SK-N-SH (cell line): Measurements from ENCODE around the gene TSHR. TPM values are rescaled to one million over a fixed set of nuclear protein-coding genes. Genes with fewer than 3 reads are reported as not detected.

Experiments used
- CTCF ChIA-PET: fragments of 300-600, 350-600 bp; formaldehyde crosslinking; extraction: SDS; loops from one replicate; lab custom pipeline; 2021; lab: Yijun Ruan, JAX
- POLR2A ChIA-PET: fragments of 350-600 bp; sonication (Branson Sonifier 250); formaldehyde crosslinking; extraction: SDS; loops from one replicate; lab custom pipeline; 2020; ENCODE audit warnings: antibody characterized with exemption, inconsistent platforms; lab: Yijun Ruan, JAX
- DNase-seq: peaks from one replicate; pipeline ENCODE4 v3.0.0; 2012
- H2AFZ ChIP-seq: fragments of 200-600 bp; sonication (generic); 2 replicates; pipeline ENCODE4 v1.8.1; 2016; ENCODE audit warnings: antibody characterized with exemption, mild to moderate bottlenecking, low read depth
- H3F3A ChIP-seq: fragments of 200-600 bp; sonication (generic); replicated peaks from 2 replicates; pipeline ENCODE3; 2016; ENCODE audit warnings: antibody characterized with exemption, mild to moderate bottlenecking; ENCODE audit not compliant: insufficient read depth
- H3K27ac ChIP-seq, 2 experiments: fragments of 200-500 bp in 1 of 2; fragments of 200-600 bp in 1 of 2; sonication (Bioruptor generic) in 1 of 2; sonication (generic), shearing (Covaris generic) in 1 of 2; 2 replicates each; pipeline versions ENCODE4 v1.5.1 to v1.6.1; 2014 to 2016; ENCODE audit warnings: low read depth in 2 of 2, inconsistent platforms in 1 of 2, low read length in 1 of 2, mild to moderate bottlenecking in 1 of 2, mixed read lengths in 1 of 2
- H3K27me3 ChIP-seq: fragments of 200-600 bp; sonication (generic), shearing (Covaris generic); 2 replicates; pipeline ENCODE4 v1.6.1; 2016; ENCODE audit warnings: mixed run types; ENCODE audit not compliant: insufficient read depth
- H3K36me3 ChIP-seq, 2 experiments: fragments of 200-500 bp in 1 of 2; fragments of 200-600 bp in 1 of 2; sonication (Bioruptor generic) in 1 of 2; sonication (generic) in 1 of 2; replicated peaks in 1 of 2; 2 replicates each; pipeline versions ENCODE3 to v1.5.1; 2014 to 2016; ENCODE audit warnings: low read length in 1 of 2, mild to moderate bottlenecking in 1 of 2; ENCODE audit not compliant: insufficient read depth in 2 of 2, control insufficient read depth in 1 of 2
- H3K4me1 ChIP-seq, 2 experiments: fragments of 200-500 bp in 1 of 2; fragments of 200-600 bp in 1 of 2; sonication (Bioruptor generic) in 1 of 2; sonication (generic), shearing (Covaris generic) in 1 of 2; 2 replicates each; pipeline versions ENCODE4 v1.5.1 to v1.6.1; 2014 to 2016; ENCODE audit warnings: low read depth in 1 of 2, low read length in 1 of 2, mixed run types in 1 of 2; ENCODE audit not compliant: insufficient read depth in 2 of 2, control insufficient read depth in 1 of 2
- H3K4me2 ChIP-seq: fragments of 200-600 bp; sonication (generic), shearing (Covaris generic); 2 replicates; pipeline ENCODE4 v1.6.1; 2017; ENCODE audit warnings: mixed run types
- H3K4me3 ChIP-seq, 2 experiments: fragments of 200-500 bp in 1 of 2; fragments of 200-600 bp in 1 of 2; sonication (Bioruptor generic) in 1 of 2; sonication (generic), shearing (Covaris generic) in 1 of 2; 2 replicates each; pipeline versions ENCODE4 v1.5.1 to v1.8.1; 2014 to 2016; ENCODE audit warnings: low read depth in 2 of 2, inconsistent platforms in 1 of 2, low read length in 1 of 2, mild to moderate bottlenecking in 1 of 2, mixed read lengths in 1 of 2, moderate library complexity in 1 of 2
- H3K79me2 ChIP-seq: fragments of 200-600 bp; sonication (generic); 2 replicates; pipeline ENCODE4 v1.8.1; 2017; ENCODE audit warnings: mild to moderate bottlenecking; ENCODE audit not compliant: insufficient read depth
- H3K9ac ChIP-seq: fragments of 200-600 bp; sonication (generic); 2 replicates; pipeline ENCODE4 v1.6.1; 2017; ENCODE audit warnings: mixed run types
- H3K9me2 ChIP-seq: fragments of 200-600 bp; sonication (generic); 2 replicates; pipeline ENCODE4 v1.6.1; 2017; ENCODE audit warnings: mixed run types
- H3K9me3 ChIP-seq: fragments of 200-600 bp; sonication (generic); 2 replicates; pipeline ENCODE4 v1.6.1; 2017; ENCODE audit warnings: mixed run types, mild to moderate bottlenecking, moderate library complexity
- H4K20me1 ChIP-seq: fragments of 200-600 bp; sonication (generic); 2 replicates; pipeline ENCODE4 v1.6.1; 2017; ENCODE audit warnings: mild to moderate bottlenecking, mixed run types; ENCODE audit not compliant: insufficient read depth
- ELF1 ChIP-seq: IDR thresholded peaks from 2 replicates; pipeline ENCODE4 v1.4.0; 2012
- FOXJ3 ChIP-seq: sonication (generic); formaldehyde crosslinking; IDR thresholded peaks from 2 replicates; pipeline ENCODE4 v1.5.1; 2020; ENCODE audit warnings: mild to moderate bottlenecking, missing genetic modification reagents
- GABPA ChIP-seq: IDR thresholded peaks from 2 replicates; pipeline ENCODE4 v1.4.0; 2012; ENCODE audit warnings: low read depth, mild to moderate bottlenecking
- GATA2 ChIP-seq: sonication (generic); formaldehyde crosslinking; IDR thresholded peaks from 2 replicates; pipeline ENCODE4 v1.5.0; 2020; ENCODE audit warnings: mild to moderate bottlenecking, missing genetic modification reagents
- IRF3 ChIP-seq: fragments of 150-350 bp; IDR thresholded peaks from 2 replicates; pipeline ENCODE4 v1.6.1; 2016; ENCODE audit warnings: mild to moderate bottlenecking, low read depth, low read length
- MEF2A ChIP-seq: IDR thresholded peaks from 2 replicates; pipeline ENCODE4 v1.4.0; 2012; ENCODE audit warnings: low read depth, borderline replicate concordance
- NFIC ChIP-seq: IDR thresholded peaks from 2 replicates; pipeline ENCODE4 v1.4.0; 2012; ENCODE audit warnings: borderline replicate concordance
- POLR2AphosphoS5 ChIP-seq: IDR thresholded peaks from 2 replicates; pipeline ENCODE4 v1.6.1; 2012; ENCODE audit warnings: low read depth, low read length
- RAD21 ChIP-seq: IDR thresholded peaks from 2 replicates; pipeline ENCODE4 v1.6.1; 2012; ENCODE audit warnings: mild to moderate bottlenecking, low read length
- REST ChIP-seq: IDR thresholded peaks from 2 replicates; pipeline ENCODE4 v1.6.1; 2012; ENCODE audit warnings: mild to moderate bottlenecking, low read depth, low read length, moderate library complexity
- RFX5 ChIP-seq: IDR thresholded peaks from 2 replicates; pipeline ENCODE4 v1.6.1; 2012; ENCODE audit warnings: mild to moderate bottlenecking, improper control_type of control experiment, low read length
- RXRA ChIP-seq: IDR thresholded peaks from 2 replicates; pipeline ENCODE4 v1.4.0; 2012; ENCODE audit warnings: low read depth, mild to moderate bottlenecking, borderline replicate concordance
- SIN3A ChIP-seq: IDR thresholded peaks from 2 replicates; pipeline ENCODE4 v1.6.1; 2012; ENCODE audit warnings: low read depth, mild to moderate bottlenecking, low read length, moderate library complexity, borderline replicate concordance
- TAF1 ChIP-seq: IDR thresholded peaks from 2 replicates; pipeline ENCODE4 v1.6.1; 2012; ENCODE audit warnings: low read depth, mild to moderate bottlenecking, low read length, moderate library complexity, borderline replicate concordance
- TEAD4 ChIP-seq: IDR thresholded peaks from 2 replicates; pipeline ENCODE4 v1.4.0; 2012; ENCODE audit warnings: mild to moderate bottlenecking, borderline replicate concordance; ENCODE audit not compliant: insufficient read depth
- YY1 ChIP-seq: IDR thresholded peaks from 2 replicates; pipeline ENCODE4 v1.4.0; 2012; ENCODE audit warnings: low read depth, mild to moderate bottlenecking
- WGBS: methylation state at CpG from one replicate; pipeline ENCODE4 v1.1.6; 2017; ENCODE audit warnings: low lambda C conversion rate; 5-methylcytosine and 5-hydroxymethylcytosine counted together
- polyA plus RNA-seq, 3 experiments: library from polyadenylated mRNA; depleted of rRNA; stranded (reverse); fragments of >200 nt; gene quantifications; 2 replicates each; pipeline ENCODE4 v1.2.3, GENCODE V29; 2012
- TF ChIP-seq, protein P1 (sequence below): IDR thresholded peaks from 2 replicates; pipeline ENCODE4 v1.4.0; 2012; ENCODE audit warnings: low read depth, borderline replicate concordance
- TF ChIP-seq, protein P2 (sequence below): IDR thresholded peaks from 2 replicates; pipeline ENCODE4 v1.4.0; 2012; ENCODE audit warnings: low read depth, borderline replicate concordance
- TF ChIP-seq, protein P3 (sequence below): IDR thresholded peaks from 2 replicates; pipeline ENCODE4; 2012

Gene TSHR
- polyA plus RNA-seq, 1 of the 3 experiments (the other 2 are of a cell fraction): not detected

DNA sequence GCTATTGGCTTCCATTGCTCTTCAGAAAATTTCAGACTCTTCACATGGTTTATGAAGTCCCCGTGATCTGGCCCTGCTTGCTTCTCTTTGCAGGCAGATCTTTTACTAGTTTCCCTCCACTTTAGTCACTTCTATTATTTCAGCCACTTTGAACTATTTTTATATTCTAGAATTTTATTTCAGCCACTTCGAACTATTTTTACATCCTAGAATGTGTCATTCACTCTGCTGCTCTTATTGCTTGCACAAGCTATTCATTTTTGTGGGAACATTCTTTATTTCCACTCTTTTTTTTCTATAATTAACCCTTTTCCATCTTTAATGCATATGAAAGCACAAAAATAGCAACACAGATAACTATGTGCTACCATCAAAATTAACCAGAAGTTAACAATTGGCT is 24.5 kb downstream of the TSHR start (continued):
- TF ChIP-seq IRF3 (no peak), TEAD4 (no peak), MEF2A (no peak), RXRA (no peak), RFX5 (no peak), SIN3A (no peak), GABPA (no peak)
- TF ChIP-seq, protein P1, sequence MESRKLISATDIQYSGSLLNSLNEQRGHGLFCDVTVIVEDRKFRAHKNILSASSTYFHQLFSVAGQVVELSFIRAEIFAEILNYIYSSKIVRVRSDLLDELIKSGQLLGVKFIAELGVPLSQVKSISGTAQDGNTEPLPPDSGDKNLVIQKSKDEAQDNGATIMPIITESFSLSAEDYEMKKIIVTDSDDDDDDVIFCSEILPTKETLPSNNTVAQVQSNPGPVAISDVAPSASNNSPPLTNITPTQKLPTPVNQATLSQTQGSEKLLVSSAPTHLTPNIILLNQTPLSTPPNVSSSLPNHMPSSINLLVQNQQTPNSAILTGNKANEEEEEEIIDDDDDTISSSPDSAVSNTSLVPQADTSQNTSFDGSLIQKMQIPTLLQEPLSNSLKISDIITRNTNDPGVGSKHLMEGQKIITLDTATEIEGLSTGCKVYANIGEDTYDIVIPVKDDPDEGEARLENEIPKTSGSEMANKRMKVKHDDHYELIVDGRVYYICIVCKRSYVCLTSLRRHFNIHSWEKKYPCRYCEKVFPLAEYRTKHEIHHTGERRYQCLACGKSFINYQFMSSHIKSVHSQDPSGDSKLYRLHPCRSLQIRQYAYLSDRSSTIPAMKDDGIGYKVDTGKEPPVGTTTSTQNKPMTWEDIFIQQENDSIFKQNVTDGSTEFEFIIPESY: no peak
- TF ChIP-seq, protein P2, sequence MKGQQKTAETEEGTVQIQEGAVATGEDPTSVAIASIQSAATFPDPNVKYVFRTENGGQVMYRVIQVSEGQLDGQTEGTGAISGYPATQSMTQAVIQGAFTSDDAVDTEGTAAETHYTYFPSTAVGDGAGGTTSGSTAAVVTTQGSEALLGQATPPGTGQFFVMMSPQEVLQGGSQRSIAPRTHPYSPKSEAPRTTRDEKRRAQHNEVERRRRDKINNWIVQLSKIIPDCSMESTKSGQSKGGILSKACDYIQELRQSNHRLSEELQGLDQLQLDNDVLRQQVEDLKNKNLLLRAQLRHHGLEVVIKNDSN: no peak

DNA sequence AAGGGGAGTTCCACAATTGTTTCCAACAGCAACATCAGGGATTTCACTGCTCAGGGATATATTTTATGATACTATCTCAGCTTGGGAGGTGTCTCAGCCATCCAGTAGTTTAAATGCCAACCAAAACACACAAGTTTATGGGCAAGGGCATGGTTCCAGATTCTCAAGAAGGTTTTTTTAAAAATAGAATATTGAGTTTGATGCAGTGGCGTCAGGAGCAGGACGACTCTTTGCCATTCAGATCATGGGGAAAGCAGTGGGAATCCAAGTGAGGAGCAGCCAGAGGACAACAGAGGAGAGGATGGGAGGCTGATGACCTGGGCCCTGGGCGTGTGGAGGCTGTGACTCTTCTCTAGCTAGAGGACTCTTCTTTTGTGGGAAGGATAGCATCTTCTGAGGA is 25.7 kb downstream of the TSHR start:
- H4K20me1 ChIP-seq: no peaks in the 10 kb centered on the region
- 12% methylated on average over 3 of the region's 3 CpGs for WGBS
- H3K9ac ChIP-seq: no peak overlapping the region
- ChIA-PET POLR2A (no interaction called here), CTCF (interaction anchor here (0.9 to 1.3 kb wide), 2 partner anchors 10 to 18 kb away, joined by 3 to 4 read pairs; no protein-coding TSS in a partner anchor)
- no peak overlapping the region for H3K27ac ChIP-seq
- no peak overlapping the region for H2AFZ ChIP-seq
- DNase-seq: no peak
- no peak overlapping the region for H3K4me3 ChIP-seq
- peaks cover 5% of the 10 kb centered on the region; the same call in 1 of the 2 replicates for H3K27me3 ChIP-seq
- no peaks in the 10 kb centered on the region for H3K9me3 ChIP-seq
- no peaks in the 10 kb centered on the region for H3F3A ChIP-seq
- H3K36me3 ChIP-seq: no peaks in the 10 kb centered on the region
- no peaks in the 10 kb centered on the region; a peak in 1 of 4 replicates for H3K4me1 ChIP-seq
- no peak overlapping the region for H3K4me2 ChIP-seq
- H3K9me2 ChIP-seq: no peaks in the 10 kb centered on the region
- no peaks in the 10 kb centered on the region for H3K79me2 ChIP-seq
- TF ChIP-seq GATA2 (CRISPR knock-in tag): no peak
- no peak for TF ChIP-seq FOXJ3 (CRISPR knock-in tag)
- TF ChIP-seq NFIC: no peak
- TF ChIP-seq POLR2AphosphoS5: no peak
- TF ChIP-seq, protein P2: no peak
- no peak for TF ChIP-seq YY1
- no peak for TF ChIP-seq RAD21
- TF ChIP-seq, protein P1: no peak
- no peak for TF ChIP-seq ELF1
- TF ChIP-seq TAF1: no peak
- TF ChIP-seq, protein P3, sequence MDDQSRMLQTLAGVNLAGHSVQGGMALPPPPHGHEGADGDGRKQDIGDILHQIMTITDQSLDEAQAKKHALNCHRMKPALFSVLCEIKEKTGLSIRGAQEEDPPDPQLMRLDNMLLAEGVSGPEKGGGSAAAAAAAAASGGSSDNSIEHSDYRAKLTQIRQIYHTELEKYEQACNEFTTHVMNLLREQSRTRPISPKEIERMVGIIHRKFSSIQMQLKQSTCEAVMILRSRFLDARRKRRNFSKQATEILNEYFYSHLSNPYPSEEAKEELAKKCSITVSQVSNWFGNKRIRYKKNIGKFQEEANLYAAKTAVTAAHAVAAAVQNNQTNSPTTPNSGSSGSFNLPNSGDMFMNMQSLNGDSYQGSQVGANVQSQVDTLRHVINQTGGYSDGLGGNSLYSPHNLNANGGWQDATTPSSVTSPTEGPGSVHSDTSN: no peak
- no peak for TF ChIP-seq GABPA
- TF ChIP-seq REST: no peak
